Epithelial cell of prostate (primary cell): ENCODE data around the gene MT1A.
"Not testable (repeated sequence)": the region's sequence is repeated elsewhere in the genome, so short reads cannot be mapped to it uniquely, and the experiment has no call there.

ENCODE experiments used
- DNase-seq: peaks from one replicate; pipeline ENCODE4 v3.0.0-alpha.2; 2011; ENCODE audit warnings: low read depth, low spot score
- H3K27ac ChIP-seq: fragments of 450-650 bp; 2 replicates; pipeline ENCODE4 v1.5.1; 2017; ENCODE audit warnings: mild to moderate bottlenecking

MT1A gene

GRCh38 chr16:56609463-56609921 lies 29.0 kb upstream of the MT1A start:
- no peak for DNase-seq
- H3K27ac ChIP-seq: peak overlapping the region; percentile 100

GRCh38 chr16:56610017-56610608 lies 28.4 kb upstream of the MT1A start:
- DNase-seq: no peak

GRCh38 chr16:56610609-56611111 lies 27.8 kb upstream of the MT1A start:
- DNase-seq: no peak
- peak overlapping the region; percentile 100 for H3K27ac ChIP-seq

More at GRCh38 chr16:56610017-56610608, 28.4 kb upstream of the MT1A start:
- H3K27ac ChIP-seq: peak overlapping the region; percentile 100

DNA sequence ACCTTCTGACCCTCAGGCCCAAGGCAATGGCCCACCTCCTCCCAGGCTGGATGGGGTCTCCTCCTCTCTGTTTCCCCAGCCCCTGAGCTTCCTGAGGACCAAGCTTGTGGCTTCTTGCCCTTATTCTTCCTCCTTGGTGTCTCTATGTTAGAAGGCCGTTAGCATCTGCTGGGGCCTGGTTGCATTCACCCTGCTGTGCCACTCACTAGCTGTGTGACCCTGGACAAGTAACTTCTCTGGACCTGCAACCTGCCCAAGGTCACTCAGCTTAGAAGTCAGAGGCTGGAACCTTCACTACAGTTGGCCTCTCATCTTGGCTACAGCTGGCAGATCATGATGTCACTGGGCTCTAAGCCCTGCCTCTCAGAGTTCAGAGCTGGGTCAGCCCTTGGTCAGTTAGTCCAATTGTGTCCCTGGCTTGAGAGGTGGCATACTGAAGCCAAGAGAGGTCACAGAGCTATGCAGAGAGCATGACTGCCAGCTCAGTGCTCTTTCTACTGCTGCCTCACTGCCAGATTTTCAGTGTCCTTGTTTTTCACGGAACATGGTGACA lies 27.1 kb upstream of the MT1A start:
- no peak for DNase-seq
- H3K27ac ChIP-seq: peak overlapping the region; percentile 100

DNA sequence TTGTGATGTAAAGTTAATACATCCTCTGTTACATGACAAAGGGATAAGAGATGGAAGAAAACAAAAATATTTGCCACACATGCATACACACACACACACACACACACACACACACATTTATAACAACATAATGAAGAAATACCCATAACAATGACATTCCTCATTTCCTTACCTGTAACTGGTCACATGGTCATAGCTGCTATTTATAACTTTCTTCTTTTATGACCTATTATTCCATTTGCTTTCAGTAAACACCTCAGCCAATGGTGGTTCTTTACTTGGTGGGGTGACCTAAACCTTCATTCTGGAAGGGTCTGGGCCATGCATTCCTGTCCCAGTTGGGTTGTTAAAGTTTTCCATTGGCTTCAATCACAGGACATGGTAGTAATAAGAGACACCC lies 24.8 kb upstream of the MT1A start:
- no peak for DNase-seq
- peak overlapping the region; percentile 95 for H3K27ac ChIP-seq

DNA sequence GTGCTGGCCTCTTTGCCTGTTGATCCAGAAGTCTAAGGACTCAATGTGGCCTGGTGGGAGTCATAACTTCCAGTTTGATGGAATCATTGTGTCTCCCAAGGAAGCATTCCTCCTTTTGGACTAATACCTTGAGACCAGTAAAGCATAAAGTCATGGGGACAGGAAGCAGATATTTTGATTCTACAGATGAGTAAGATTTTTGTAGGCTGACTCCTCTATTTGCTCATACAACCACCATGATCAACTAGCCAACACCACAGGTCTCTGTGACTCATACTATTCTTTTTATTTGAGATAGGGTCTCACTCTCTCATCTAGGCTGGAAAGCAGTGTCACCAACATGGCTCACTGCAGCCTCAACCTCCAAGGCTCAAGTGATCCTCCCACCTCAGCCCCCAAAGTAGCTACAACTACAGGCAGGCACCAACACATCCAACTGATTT lies 23.9 kb upstream of the MT1A start:
- no peak for DNase-seq

GRCh38 chr16:56615353-56615752 lies 23.1 kb upstream of the MT1A start:
- H3K27ac ChIP-seq: peak overlapping the region; percentile 95
- no peak for DNase-seq

More for the DNA sequence above, 23.9 kb upstream of the MT1A start:
- H3K27ac ChIP-seq: peak overlapping the region; percentile 95

GRCh38 chr16:56616608-56617211 lies 21.8 kb upstream of the MT1A start:
- no peak overlapping the region for H3K27ac ChIP-seq
- DNase-seq: no peak

- no peak for DNase-seq
- H3K27ac ChIP-seq: no peak overlapping the region
Measured at GRCh38 chr16:56617212-56618085, 21.0 kb upstream of the MT1A start.

- H3K27ac ChIP-seq: no peak overlapping the region
- DNase-seq: no peak
Measured at GRCh38 chr16:56618138-56618537, 20.3 kb upstream of the MT1A start.

DNA sequence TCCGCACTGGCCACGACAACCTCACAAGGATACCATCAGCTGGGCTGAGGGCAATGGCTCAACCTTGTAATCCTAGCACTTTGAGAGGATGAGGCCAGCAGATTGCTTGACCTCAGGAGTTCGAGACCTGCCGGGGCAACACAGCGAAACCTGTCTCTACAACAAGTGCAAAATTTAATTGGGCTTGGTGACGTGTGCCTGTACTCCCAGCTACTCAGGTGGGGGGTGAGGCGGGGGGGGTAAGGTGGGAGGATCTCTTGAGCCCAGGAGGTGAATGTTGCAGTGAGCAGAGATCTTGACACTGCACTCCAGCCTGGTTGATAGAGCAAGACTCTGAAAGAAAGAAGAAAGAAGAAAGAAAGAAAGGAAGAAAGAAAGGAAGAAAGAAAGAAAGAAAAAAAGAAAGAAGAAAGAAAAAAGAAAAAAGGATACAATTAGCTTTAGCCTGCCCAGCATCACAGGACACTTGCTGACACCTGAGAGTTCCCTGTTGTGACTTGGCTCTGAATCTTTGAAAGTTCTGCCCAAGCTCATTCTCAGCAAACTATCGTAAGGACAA lies 18.0 kb upstream of the MT1A start:
- H3K27ac ChIP-seq: no peak overlapping the region
- DNase-seq: no peak

DNA sequence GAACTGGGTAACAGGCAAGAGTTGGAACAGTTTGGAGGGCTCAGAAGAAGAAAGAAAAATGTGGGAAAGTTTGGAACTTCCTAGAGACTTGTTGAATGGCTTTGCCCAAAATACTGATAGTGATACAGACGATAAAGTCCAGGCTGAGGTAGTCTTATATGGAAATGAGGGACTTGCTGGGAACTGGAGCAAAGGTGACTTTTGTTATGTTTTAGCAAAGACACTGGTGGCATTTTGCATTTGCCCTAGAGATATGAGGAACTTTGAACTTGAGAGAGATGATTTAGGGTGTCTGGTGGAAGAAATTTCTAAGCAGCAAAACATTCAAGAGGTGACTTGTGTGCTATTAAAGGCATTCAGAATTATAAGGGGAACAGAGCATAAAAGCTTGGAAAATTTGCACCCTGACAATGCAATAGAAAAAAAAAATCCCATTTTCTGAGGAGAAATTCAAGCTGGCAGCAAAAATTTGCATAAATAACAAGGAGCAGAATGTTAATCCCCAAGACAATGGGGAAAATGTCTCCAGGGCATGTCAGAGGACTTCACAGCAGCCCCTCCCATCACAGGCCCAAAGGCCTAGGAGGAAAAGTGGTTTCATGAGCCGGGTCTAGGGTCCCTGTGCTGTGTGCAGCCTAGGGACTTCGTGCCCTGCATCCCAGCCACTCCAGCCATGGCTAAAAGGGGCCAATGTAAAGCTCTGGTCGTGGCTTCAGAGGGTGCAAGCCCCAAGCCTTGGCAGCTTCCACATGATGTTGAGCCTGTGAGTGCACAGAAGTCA lies 16.6 kb upstream of the MT1A start:
- DNase-seq, H3K27ac ChIP-seq: not testable (repeated sequence)

- not testable (repeated sequence) for H3K27ac ChIP-seq, DNase-seq
Measured at GRCh38 chr16:56623184-56623583, 15.3 kb upstream of the MT1A start.

DNA sequence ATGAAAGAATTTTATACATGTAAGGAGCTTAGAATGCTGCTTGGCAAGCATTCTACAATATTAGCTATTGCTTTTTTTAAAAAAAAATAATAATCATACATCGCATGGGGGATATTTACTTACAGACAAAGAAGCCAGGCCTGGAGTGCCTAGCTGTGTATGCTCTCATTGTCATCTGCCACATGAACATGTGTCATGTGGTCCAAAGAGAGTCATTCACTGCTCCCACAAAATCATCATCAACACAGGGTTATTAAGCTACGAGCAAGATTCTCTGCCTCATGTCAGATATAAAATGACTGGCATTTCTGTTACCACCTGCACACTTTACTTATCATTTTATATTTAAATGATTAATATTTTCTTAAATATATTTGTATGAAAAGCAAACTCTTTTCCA lies 14.8 kb upstream of the MT1A start:
- DNase-seq: no peak

GRCh38 chr16:56625140-56625942 lies 13.1 kb upstream of the MT1A start, which contains the start of gene MT1E:
MT1E (plus strand) TSS chr16:56625781; CDS start chr16:56625852, 71 bp downstream.
- peak within 1 kb of the TSS; percentile 69 for H3K27ac ChIP-seq
- DNase-seq: no peak

More for the DNA sequence above, 14.8 kb upstream of the MT1A start:
- no peak overlapping the region for H3K27ac ChIP-seq

- H3K27ac ChIP-seq: peak overlapping the region; percentile 69
- DNase-seq: no peak
Measured at GRCh38 chr16:56625943-56626654, 12.4 kb upstream of the MT1A start.

DNA sequence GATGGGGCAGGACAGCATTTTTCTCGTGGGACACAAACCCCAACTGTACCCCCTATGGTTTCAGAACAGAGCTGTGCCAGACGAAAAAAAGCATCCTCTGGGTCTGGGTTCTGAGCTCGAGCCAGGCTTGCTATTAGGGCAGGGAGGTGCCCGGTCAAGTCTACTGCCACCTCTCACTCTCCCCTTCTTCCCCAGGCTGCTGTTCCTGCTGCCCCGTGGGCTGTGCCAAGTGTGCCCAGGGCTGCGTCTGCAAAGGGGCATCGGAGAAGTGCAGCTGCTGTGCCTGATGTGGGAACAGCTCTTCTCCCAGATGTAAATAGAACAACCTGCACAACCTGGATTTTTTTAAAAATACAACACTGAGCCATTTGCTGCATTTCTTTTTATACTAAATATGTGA lies 11.8 kb upstream of the MT1A start:
- DNase-seq: no peak
- peak overlapping the region; percentile 69 for H3K27ac ChIP-seq
